ENCODE data around the gene METTL25B.

METTL25B gene

GRCh38 chr1:156728599-156729462 lies 562 bp downstream of the METTL25B start, which contains the start of gene ISG20L2:
ISG20L2 (minus strand) TSS chr1:156728766; CDS start chr1:156727652, 1,114 bp downstream.
- peak; percentile 79 for DNase-seq

- no peak for DNase-seq
These were observed 5.8 kb downstream of the METTL25B start for GRCh38 chr1:156733989-156734584.

GRCh38 chr1:156738407-156738806 lies 10.1 kb downstream of the METTL25B start:
- DNase-seq, result no peak

GRCh38 chr1:156738916-156739315 lies 10.6 kb downstream of the METTL25B start:
- no peak for DNase-seq

- no peak for DNase-seq
These were observed 12.0 kb downstream of the METTL25B start for GRCh38 chr1:156740237-156740740.

- peak; percentile 92 for DNase-seq
These were observed 12.6 kb downstream of the METTL25B start, which contains the start of gene MRPL24 for GRCh38 chr1:156740741-156741480. MRPL24 (minus strand) TSS chr1:156741088; CDS start chr1:156738704, 2,384 bp downstream.

- no peak for DNase-seq
These were observed 13.3 kb downstream of the METTL25B start for GRCh38 chr1:156741481-156741983.

GRCh38 chr1:156742017-156742416 lies 13.7 kb downstream of the METTL25B start:
- DNase-seq, result no peak

GRCh38 chr1:156742801-156743200 lies 14.5 kb downstream of the METTL25B start:
- no peak for DNase-seq

- no peak for DNase-seq
These were observed 15.4 kb downstream of the METTL25B start for GRCh38 chr1:156743367-156744302.

- no peak for DNase-seq
These were observed 16.1 kb downstream of the METTL25B start for GRCh38 chr1:156744344-156744743.

GRCh38 chr1:156744786-156745419 lies 16.6 kb downstream of the METTL25B start:
- no peak for DNase-seq

- no peak for DNase-seq
These were observed 17.6 kb downstream of the METTL25B start for GRCh38 chr1:156745881-156746280.

- DNase-seq, result no peak
These were observed 18.1 kb downstream of the METTL25B start for GRCh38 chr1:156746406-156746727.

- DNase-seq, result peak; percentile 78
These were observed 18.7 kb downstream of the METTL25B start for GRCh38 chr1:156746728-156747631.

- DNase-seq, result no peak
These were observed 19.7 kb downstream of the METTL25B start for GRCh38 chr1:156747742-156748669.

- DNase-seq, result no peak
These were observed 20.6 kb downstream of the METTL25B start for GRCh38 chr1:156748670-156749418.

GRCh38 chr1:156749419-156750118 lies 21.3 kb downstream of the METTL25B start:
- DNase-seq, result no peak

Data from GOT3 (cell line).